ENCODE results near the gene LAD1. TPM values are rescaled to one million over a fixed set of nuclear protein-coding genes. Genes with fewer than 3 reads are reported as not detected.

LAD1 gene
- total RNA-seq, 1 donor from 2014 or later: 0.43 TPM

GRCh38 chr1:201371792-201372191, 27.3 kb downstream of the LAD1 start:
- H3K9me3 ChIP-seq: no peaks in the 10 kb centered on the region
- no peak overlapping the region for H3K27ac ChIP-seq

GRCh38 chr1:201371276-201371675, 27.8 kb downstream of the LAD1 start:
- TF ChIP-seq CTCF (IDR thresholded peaks at IDR 0.05): no peak
- intact Hi-C loops (cut with DNase I): no loop called here
- Histone ChIP-seq H3K4me3 (no peak overlapping the region), H3K27me3 (no peaks in the 10 kb centered on the region), H3K4me1 (no peaks in the 10 kb centered on the region), H3K36me3 (no peaks in the 10 kb centered on the region), H3K9me3 (no peaks in the 10 kb centered on the region), H3K27ac (no peak overlapping the region)
- no peak for DNase-seq (ENCODE audit: low spot score in 2 of 2)

More at GRCh38 chr1:201371792-201372191, 27.3 kb downstream of the LAD1 start:
- intact Hi-C loops (cut with DNase I): no loop called here
- Histone ChIP-seq H3K4me3 (no peak overlapping the region), H3K36me3 (no peaks in the 10 kb centered on the region), H3K4me1 (no peaks in the 10 kb centered on the region), H3K27me3 (no peaks in the 10 kb centered on the region)
- TF ChIP-seq CTCF (IDR thresholded peaks at IDR 0.05): no peak
- no peak for DNase-seq (ENCODE audit: low spot score in 2 of 2)

- Histone ChIP-seq H3K36me3 (no peaks in the 10 kb centered on the region), H3K9me3 (no peaks in the 10 kb centered on the region), H3K27me3 (no peaks in the 10 kb centered on the region), H3K4me3 (no peak overlapping the region), H3K27ac (no peak overlapping the region), H3K4me1 (no peaks in the 10 kb centered on the region)
- no peak for DNase-seq (ENCODE audit: low spot score in 2 of 2)
- intact Hi-C loops (cut with DNase I): no loop called here
- no peak for TF ChIP-seq CTCF (IDR thresholded peaks at IDR 0.05)
Measured at GRCh38 chr1:201370500-201370899, 28.6 kb downstream of the LAD1 start.

- no peaks in the 10 kb centered on the region for H3K9me3 ChIP-seq
- no peak overlapping the region for H3K27ac ChIP-seq
- H3K27me3 ChIP-seq: no peaks in the 10 kb centered on the region
- DNase-seq (ENCODE audit: low spot score in 2 of 2): no peak
- H3K4me3 ChIP-seq: no peak overlapping the region
- intact Hi-C loops (cut with DNase I): no loop called here
- no peaks in the 10 kb centered on the region for H3K36me3 ChIP-seq
- no peaks in the 10 kb centered on the region for H3K4me1 ChIP-seq
- TF ChIP-seq CTCF (IDR thresholded peaks at IDR 0.05): no peak
Measured at GRCh38 chr1:201369209-201369608, 29.9 kb downstream of the LAD1 start.

GRCh38 chr1:201366696-201367095, 32.4 kb downstream of the LAD1 start:
- Histone ChIP-seq H3K9me3 (no peaks in the 10 kb centered on the region), H3K4me1 (no peaks in the 10 kb centered on the region), H3K4me3 (no peak overlapping the region), H3K36me3 (no peaks in the 10 kb centered on the region), H3K27ac (no peak overlapping the region), H3K27me3 (no peaks in the 10 kb centered on the region)
- no peak for TF ChIP-seq CTCF (IDR thresholded peaks at IDR 0.05)
- intact Hi-C loops (cut with DNase I): no loop called here
- DNase-seq (ENCODE audit: low spot score in 2 of 2): no peak

GRCh38 chr1:201365251-201365650, 33.9 kb downstream of the LAD1 start:
- intact Hi-C loops (cut with DNase I): no loop called here
- no peak for DNase-seq (ENCODE audit: low spot score in 2 of 2)
- Histone ChIP-seq H3K27ac (no peak overlapping the region), H3K4me1 (no peaks in the 10 kb centered on the region), H3K4me3 (no peak overlapping the region), H3K9me3 (no peaks in the 10 kb centered on the region), H3K36me3 (no peaks in the 10 kb centered on the region), H3K27me3 (no peaks in the 10 kb centered on the region)
- no peak for TF ChIP-seq CTCF (IDR thresholded peaks at IDR 0.05)

Data from ascending aorta (tissue), 2 donors.